GM18870 (cell line): Measurements from ENCODE around the gene HOXD13.

Experiments used
- ATAC-seq: cut with Tn5 transposase; IDR thresholded peaks from one replicate; pipeline ENCODE4 v1.9.1; 2021; ENCODE audit warnings: moderate library complexity; ENCODE audit not compliant: unreplicated experiment

HOXD13 gene

GRCh38 chr2:176080540-176081375, 11.8 kb upstream of the HOXD13 start:
- ATAC-seq: no peak

- no peak for ATAC-seq
Measured at GRCh38 chr2:176081376-176081836, 11.1 kb upstream of the HOXD13 start.

GRCh38 chr2:176081837-176082524, 10.5 kb upstream of the HOXD13 start:
- ATAC-seq: no peak

- ATAC-seq: no peak
Measured at GRCh38 chr2:176082525-176082823, 10.0 kb upstream of the HOXD13 start.

- no peak for ATAC-seq
Measured at GRCh38 chr2:176082824-176083751, 9.4 kb upstream of the HOXD13 start.

GRCh38 chr2:176083796-176084261, 8.7 kb upstream of the HOXD13 start, which contains the start of gene EVX2:
TSS of gene EVX2 (minus strand) at chr2:176083962. CDS start at chr2:176083776, 186 bp downstream.
- ATAC-seq: no peak

- no peak for ATAC-seq
Measured at GRCh38 chr2:176084611-176085119, 7.9 kb upstream of the HOXD13 start.

- no peak for ATAC-seq
Measured at GRCh38 chr2:176085120-176085788, 7.3 kb upstream of the HOXD13 start.

GRCh38 chr2:176085861-176086771, 6.4 kb upstream of the HOXD13 start:
- no peak for ATAC-seq

GRCh38 chr2:176087330-176088047, 5.0 kb upstream of the HOXD13 start:
- ATAC-seq: no peak

- ATAC-seq: no peak
Measured at GRCh38 chr2:176088048-176088936, 4.2 kb upstream of the HOXD13 start.

GRCh38 chr2:176088937-176089842, 3.3 kb upstream of the HOXD13 start:
- no peak for ATAC-seq

GRCh38 chr2:176089843-176090395, 2.6 kb upstream of the HOXD13 start:
- ATAC-seq: no peak

- ATAC-seq: no peak
Measured at GRCh38 chr2:176090862-176091261, 1.7 kb upstream of the HOXD13 start.

- no peak for ATAC-seq
Measured at GRCh38 chr2:176091329-176092258, 927 bp upstream of the HOXD13 start.
